Hepatic stellate cell (primary cell): Measurements from ENCODE around the gene MPPED2.
"Not testable (repeated sequence)": the region's sequence is repeated elsewhere in the genome, so short reads cannot be mapped to it uniquely, and the experiment has no call there.

Source experiments
- DNase-seq: peaks from one replicate; pipeline ENCODE4 v3.0.0; 2011; ENCODE audit warnings: low spot score

MPPED2 gene

GRCh38 chr11:30578406-30578805 lies 7.7 kb downstream of the MPPED2 start:
- DNase-seq = no peak

DNA sequence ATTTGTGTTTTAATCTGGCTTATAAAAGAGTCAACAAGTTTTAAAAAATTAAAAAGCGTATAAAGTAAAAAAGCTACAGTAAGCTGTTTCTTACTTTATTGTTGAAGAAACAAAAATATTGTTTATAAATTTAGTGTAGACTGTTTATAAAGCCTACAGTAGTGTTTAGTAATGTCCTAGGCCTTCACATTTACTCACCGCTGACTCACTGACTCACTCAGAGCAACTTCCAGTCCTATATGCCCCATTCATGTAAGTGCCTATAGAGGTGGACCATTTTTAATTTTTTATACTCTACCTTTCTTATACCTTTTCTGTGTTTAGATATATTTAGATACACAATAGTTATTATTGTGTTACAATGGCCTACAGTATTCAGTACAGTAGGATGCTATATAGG lies 12.2 kb downstream of the MPPED2 start:
- no peak for DNase-seq

- no peak for DNase-seq
These were observed 17.2 kb downstream of the MPPED2 start for GRCh38 chr11:30568931-30569330.

DNA sequence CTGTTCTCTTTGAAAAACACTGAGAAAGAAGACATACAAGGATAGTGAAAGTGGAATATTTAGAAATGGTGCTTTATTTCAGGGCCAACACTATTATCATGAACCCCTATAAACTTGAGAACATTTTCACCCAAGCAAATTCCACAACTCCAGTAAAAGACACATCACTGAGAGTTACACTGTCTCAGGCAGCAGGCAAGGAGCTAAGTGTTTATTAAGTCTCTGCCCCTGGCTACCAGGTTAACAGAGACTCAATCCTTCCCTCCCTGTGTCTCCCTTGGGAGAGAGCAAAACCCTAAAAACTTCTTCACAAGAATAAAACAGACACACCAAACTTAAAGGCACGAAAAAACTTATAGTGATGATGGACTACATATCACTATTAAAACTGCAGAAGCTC lies 18.5 kb downstream of the MPPED2 start:
- no peak for DNase-seq

DNA sequence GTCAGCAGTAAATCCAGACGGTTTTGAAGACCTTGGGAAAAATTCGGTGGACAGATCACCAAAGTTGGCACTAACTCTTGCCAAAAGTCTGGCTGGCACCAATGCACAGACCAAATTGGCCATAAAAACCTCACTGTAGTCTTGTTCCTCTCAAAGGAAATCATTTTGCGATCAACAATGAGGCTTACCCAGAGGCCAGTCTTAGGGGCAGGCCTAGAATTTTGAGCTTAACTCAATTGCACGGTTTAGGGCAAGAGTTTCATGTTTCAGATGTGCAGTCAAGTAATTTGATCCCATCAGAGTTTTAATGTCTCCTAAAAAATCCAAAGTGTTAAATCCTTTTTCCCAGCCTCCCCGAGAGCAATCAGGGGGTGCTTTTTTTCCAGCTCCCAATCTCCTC lies 19.0 kb downstream of the MPPED2 start:
- no peak for DNase-seq

- DNase-seq = no peak
These were observed 19.7 kb downstream of the MPPED2 start for GRCh38 chr11:30566482-30566881.

- no peak for DNase-seq
These were observed 21.1 kb downstream of the MPPED2 start for GRCh38 chr11:30565027-30565426.

GRCh38 chr11:30561691-30562415 lies 24.3 kb downstream of the MPPED2 start:
- no peak for DNase-seq

- DNase-seq = no peak
These were observed 25.7 kb downstream of the MPPED2 start for GRCh38 chr11:30560206-30561106.

GRCh38 chr11:30559004-30559403 lies 27.1 kb downstream of the MPPED2 start:
- DNase-seq = no peak

GRCh38 chr11:30554587-30554986 lies 31.6 kb downstream of the MPPED2 start:
- not testable (repeated sequence) for DNase-seq

DNA sequence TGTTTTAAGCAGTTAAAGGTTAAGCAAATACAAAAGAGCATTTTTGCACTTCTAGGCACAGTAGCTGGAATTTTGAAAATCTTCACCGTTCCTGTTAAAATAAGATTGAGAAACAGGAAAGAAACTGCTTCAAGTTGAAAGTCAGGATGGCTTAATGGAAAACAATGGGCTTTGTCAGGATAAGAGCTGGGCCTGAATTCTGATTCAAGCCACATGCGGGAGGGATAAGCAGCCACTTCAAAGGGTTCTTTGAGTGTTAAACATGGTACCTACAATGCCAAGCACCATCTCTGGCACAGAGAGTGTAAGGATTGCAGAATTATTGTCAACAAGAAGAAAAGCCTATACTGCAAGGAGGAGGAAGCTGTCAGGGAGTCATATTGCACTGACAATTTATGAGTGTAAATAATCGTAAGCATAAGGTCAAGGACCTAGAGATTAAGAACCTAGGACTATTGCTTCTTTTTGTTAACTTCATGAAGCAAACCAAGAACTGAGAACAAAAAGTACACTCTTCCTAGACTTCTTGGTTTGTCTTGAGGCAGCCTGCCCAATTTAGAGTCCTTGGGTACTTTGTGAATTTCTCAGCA lies 32.5 kb downstream of the MPPED2 start:
- DNase-seq = no peak

GRCh38 chr11:30552839-30553238 lies 33.3 kb downstream of the MPPED2 start:
- no peak for DNase-seq

GRCh38 chr11:30550022-30550542 lies 36.1 kb downstream of the MPPED2 start:
- no peak for DNase-seq

- DNase-seq = no peak
These were observed 36.6 kb downstream of the MPPED2 start for GRCh38 chr11:30549565-30549964.

DNA sequence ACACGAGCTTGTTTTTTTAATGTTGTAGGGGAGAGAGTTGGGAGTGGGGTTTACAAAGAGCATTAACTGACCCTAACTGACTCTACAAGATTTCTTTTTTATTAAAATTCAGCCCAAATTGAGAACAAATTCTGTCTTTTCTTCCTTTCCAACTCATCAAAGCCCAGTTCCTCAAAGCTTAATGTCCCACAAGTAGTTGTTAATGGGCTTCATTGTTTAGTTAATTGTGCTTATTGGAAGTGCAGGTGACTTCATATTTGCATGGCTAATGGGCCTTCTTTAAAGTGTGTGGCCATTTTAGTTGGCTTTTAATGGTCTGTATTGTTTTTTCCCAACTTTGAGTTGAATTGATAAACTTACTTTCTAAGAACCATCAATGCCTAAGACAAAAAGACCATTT lies 39.8 kb downstream of the MPPED2 start:
- no peak for DNase-seq

DNA sequence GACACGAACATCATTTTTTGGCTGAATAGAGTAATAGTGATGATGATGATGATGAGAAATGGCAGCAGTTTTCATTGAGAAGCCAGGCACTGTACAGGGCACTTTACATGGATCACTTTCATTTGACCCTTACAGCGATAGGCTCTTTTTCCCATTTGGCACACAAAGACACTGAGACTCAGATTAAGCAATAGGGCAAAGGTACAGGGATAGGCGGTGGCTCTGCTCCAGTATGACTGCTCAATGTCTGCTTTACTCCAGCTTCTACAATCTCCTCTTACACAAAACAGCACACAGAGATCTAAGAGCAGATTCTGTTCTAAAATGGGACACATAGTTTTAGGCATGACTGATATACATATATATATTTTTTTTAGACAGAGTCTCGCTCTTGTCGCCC lies 40.6 kb downstream of the MPPED2 start:
- no peak for DNase-seq

GRCh38 chr11:30543066-30543465 lies 43.1 kb downstream of the MPPED2 start:
- DNase-seq = no peak

DNA sequence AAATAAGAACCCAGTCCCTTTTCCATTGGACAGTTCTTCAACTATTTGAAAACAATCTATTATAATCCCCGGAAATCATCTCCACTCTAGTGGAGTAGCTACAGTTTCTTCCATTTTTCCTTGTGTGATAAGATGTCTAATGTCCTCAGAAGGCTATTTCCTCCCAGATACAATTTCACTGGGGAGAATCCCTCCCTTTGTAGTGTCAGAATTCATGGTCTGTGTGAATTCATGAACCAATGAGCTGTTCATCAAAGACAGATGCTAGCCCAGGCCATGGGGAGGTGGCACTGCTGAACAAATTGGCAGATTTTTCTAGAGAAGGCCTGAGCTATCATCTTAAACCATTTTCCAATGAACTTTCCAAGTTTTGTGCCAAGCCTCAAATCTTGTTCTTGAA lies 45.4 kb downstream of the MPPED2 start:
- no peak for DNase-seq

DNA sequence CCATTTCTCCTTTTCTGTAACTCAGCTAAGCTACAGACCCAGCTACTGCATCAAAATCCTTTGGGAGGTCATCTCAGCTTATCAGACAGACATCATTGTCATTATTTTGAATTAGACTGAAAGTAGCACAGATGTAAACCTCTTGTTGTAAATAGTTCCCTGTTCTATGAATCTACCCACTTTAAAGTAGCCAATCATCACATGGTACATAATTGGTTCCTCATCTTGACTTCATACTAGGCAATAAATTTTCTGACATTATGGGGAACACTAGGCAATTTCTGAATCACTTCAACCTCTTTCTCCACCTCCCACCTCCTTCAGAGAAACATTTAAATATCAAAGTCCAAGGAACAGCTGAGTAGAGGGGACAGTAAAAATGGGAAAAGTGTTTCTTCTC lies 47.9 kb downstream of the MPPED2 start:
- no peak for DNase-seq

DNA sequence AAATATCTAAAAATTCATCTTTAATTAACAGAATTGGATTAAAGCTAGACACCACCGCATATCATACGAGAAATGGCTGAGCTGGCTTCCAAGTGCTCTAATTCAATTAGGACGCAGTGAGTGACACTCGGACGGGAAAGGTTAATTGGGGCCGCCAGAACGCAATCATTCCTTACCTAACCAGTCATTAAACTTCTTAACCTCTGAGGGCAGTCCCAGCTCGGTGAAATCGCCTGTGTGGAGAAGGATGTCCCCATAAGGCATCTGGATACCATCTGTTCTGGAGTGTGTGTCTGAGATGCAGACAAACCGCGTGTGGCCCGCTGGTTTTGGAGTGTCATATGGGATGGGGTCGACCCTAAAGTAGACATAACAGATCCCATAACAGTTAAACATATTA lies 50.3 kb downstream of the MPPED2 start:
- no peak for DNase-seq

GRCh38 chr11:30533445-30533947 lies 52.7 kb downstream of the MPPED2 start:
- no peak for DNase-seq

GRCh38 chr11:30527566-30527965 lies 58.6 kb downstream of the MPPED2 start:
- DNase-seq = no peak
